PC-9 (cell line): ENCODE measurements around the gene MCC.

Experiments used
- CTCF ChIP-seq: fragments of 200-600 bp; sonication (generic); conservative IDR thresholded peaks from 2 replicates; pipeline ENCODE4 v1.6.1; 2017; ENCODE audit warnings: mixed run types, antibody characterized with exemption, mild to moderate bottlenecking, moderate library complexity
- EZH2 ChIP-seq: fragments of 200-600 bp; sonication (generic); IDR thresholded peaks from 2 replicates; pipeline ENCODE4 v1.8.0; 2017; ENCODE audit warnings: antibody characterized with exemption, low read depth

- TF ChIP-seq CTCF (no peak), EZH2 (no peak)
Observed at GRCh38 chr5:113188436-113188835, 299.8 kb downstream of the MCC start.
